HG03064 (cell line): Measurements from ENCODE around the gene SLC20A1.

Source experiments
- ATAC-seq: cut with Tn5 transposase; IDR thresholded peaks from one replicate; pipeline ENCODE4 v1.9.1; 2021; ENCODE audit warnings: low read depth; ENCODE audit not compliant: unreplicated experiment

SLC20A1 gene

GRCh38 chr2:112623913-112624777 lies 21.6 kb upstream of the SLC20A1 start:
- ATAC-seq = peak; percentile 86

DNA sequence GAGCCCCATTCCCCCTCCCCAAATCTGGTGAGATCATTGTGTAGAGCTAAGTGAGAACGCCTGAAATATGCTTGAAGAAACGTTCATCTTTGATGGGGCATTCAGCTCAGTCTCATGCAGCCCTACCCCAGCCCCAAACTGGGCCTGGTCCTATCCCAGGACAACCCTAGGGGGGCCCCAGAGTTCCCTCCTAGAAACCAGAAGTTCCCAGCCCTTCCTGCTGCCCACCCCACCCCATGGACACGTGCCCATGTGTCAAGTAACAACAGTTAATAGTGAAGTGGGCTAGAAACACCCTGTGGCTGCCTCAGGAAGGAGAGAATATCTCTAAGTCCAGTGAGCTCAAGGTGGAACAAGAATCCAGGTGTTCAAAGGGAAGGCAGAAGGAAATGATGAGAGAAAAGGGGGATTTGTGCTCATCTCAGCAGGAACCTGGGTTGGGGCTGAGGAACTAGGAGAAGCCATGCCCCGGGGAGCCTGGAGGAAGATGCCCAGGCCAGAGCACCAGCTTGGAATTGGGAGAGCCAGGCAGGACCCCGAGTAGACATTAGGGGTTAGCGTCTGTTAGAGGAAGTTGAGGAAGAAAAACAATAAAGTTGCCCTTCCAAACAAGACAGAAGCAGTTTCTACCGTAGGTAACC lies 20.1 kb upstream of the SLC20A1 start:
- ATAC-seq = no peak

DNA sequence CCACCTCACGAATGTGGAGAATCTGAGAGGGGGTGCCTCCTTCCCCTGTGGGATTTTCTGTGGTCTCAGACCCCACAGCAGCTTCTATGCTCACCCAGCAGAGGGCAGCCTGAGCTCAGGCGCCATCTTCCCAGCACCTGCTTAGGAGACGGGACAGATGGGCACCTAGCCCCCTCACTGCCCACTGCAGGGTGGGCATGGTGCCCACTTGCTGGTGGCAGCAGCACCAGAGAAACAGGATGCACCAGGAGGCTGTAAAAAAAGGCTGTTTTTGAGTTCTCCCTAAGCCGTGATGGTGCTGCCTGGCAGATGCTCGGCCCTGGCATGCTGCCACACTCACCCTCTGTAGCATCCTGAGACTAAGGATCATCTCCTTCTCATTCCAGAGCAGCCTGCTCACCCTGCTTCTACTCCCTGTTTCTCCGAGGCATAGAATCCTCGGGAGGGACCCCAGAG lies 19.1 kb upstream of the SLC20A1 start:
- no peak for ATAC-seq

- no peak for ATAC-seq
Observed at GRCh38 chr2:112627060-112628040, 18.4 kb upstream of the SLC20A1 start.

DNA sequence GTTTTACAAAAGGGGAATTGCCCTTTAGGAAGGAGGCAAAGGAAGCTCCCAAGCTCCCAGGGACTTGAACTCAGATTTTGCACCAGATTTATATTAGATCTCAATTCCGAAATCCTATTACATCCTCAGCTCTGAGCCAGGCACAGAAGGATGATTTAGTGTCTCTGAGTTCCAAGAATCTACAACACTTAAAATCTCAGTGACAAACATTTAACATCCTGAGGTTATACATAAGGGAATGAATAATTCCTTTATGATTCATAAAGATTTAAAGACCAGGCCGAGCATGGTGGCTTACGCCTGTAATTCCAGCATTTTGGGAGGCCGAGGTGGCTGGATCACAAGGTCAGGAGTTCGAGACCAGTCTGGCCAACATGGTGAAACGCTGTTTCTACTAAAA lies 16.5 kb upstream of the SLC20A1 start:
- ATAC-seq = no peak

DNA sequence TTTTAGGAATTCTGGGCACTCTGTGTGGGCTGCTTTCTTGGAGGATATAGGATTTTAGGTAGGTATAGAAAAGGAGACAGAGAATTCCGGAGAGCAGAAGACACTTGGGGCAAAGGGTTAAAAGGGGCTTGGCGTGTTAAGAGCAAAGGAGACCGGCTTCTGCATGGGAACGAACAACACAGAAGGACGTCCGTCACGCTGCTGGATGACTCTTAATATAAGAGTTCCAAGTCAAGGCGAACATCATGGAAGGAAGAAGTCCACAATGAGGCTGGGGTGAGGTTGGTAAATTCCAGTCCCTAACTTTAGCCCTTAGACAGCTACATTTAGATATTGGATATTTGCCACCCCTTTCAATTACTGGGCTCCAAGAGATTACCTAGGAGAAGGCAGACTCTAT lies 15.9 kb upstream of the SLC20A1 start:
- no peak for ATAC-seq

DNA sequence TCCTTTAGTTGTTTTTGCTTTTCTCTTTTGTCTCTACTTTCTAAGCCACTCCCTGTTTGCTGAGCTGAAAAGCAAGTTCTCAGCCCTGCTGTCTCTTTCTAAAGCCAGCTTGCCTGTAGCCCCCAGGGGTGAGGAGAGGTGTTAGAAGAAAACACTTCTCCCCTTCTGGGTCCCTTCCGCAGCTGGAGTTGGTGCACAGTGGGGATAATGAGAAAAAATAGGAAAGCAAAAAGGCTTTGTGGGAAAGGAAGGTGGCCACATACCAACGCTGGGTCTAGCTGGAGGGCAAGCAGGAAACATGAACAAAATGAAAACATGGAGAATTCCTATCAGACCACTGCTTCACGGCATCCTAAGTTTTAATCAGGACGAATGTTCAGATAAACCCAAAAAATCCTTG lies 15.5 kb upstream of the SLC20A1 start:
- no peak for ATAC-seq

GRCh38 chr2:112633708-112634107 lies 12.0 kb upstream of the SLC20A1 start:
- no peak for ATAC-seq

GRCh38 chr2:112634153-112634873 lies 11.4 kb upstream of the SLC20A1 start:
- no peak for ATAC-seq

- ATAC-seq = no peak
Observed at GRCh38 chr2:112634874-112635157, 10.9 kb upstream of the SLC20A1 start.

GRCh38 chr2:112636605-112637288 lies 9.0 kb upstream of the SLC20A1 start:
- ATAC-seq = peak; percentile 73

GRCh38 chr2:112637289-112637660 lies 8.5 kb upstream of the SLC20A1 start:
- no peak for ATAC-seq

DNA sequence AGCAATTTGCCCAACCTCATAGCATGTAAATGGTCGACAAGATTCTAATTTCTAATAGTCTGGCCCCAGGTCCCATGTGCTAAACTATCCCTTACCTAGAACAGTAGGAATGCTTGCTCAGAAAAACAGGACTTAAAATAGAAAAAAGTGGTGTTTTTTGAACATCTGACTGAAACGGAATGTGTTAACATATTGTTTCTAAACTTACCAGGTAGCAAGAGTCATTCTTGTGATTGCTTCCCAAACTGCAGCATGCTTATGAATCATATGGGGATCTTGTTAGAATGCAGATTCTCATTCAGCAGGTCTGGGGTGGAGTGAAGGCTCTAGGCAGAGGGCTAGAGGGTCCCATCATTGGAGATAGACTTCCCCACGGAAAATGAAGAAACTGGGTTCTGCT lies 5.8 kb upstream of the SLC20A1 start:
- no peak for ATAC-seq

- no peak for ATAC-seq
Observed at GRCh38 chr2:112640467-112640799, 5.3 kb upstream of the SLC20A1 start.

DNA sequence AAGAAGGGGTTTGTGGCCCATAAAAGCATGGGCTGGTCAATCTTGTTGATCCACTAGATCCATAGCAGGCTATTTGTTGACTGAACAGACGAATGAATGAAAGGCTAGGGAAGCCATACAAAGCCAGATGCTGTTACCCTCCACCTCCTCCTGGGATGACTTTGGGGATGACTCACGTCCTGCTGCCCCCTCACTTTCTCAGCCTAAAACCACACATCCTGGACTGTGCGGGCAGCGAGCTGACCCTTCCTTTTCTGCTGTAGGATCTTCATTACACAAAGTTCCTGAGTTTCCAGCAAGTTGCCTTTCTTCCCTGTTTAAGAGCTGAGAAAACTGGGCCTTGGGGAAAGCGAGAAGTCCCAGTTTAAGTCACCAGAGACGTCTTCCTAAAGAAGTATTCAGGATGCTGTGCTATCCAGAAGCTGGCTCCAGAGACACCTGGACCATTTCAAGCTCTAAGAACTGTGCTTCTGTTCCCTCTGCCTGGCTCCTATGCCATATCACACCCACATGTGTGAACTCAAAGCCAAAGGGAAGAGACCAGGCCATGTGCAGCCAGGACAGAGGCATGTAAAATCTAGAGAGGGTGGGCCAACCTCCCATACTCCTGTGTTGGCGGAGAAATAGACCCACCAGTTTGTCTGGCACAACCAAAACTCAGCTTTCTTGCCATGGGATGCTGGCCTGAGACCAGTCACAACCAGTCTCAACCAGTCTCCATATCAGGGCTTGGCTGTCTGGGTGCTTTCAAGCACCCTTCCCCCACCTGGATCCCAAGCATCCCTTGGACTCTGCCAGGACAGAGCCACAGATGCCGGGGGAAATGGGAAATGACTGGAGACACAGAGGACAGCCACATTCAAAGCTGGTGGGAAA lies 4.7 kb upstream of the SLC20A1 start:
- no peak for ATAC-seq

DNA sequence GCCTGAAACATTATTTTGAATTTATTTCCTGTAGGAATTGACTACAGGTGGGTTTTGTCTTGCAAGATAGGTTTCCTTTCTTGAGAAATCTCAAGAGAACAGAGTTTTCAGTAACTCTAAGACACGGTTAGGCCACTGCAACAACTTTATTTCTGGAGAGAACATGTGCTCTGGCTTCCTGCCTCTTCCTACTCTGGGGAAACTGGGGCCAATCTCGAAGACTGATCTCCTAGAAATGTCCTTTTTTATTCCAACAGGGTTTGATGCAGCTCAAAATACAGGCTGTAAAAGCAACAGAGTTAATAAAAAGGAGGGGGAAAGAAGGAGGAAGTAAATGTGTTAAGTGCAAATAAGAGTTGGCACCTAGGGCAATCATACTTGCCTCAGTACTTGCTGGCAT lies 4.0 kb upstream of the SLC20A1 start:
- ATAC-seq = no peak

DNA sequence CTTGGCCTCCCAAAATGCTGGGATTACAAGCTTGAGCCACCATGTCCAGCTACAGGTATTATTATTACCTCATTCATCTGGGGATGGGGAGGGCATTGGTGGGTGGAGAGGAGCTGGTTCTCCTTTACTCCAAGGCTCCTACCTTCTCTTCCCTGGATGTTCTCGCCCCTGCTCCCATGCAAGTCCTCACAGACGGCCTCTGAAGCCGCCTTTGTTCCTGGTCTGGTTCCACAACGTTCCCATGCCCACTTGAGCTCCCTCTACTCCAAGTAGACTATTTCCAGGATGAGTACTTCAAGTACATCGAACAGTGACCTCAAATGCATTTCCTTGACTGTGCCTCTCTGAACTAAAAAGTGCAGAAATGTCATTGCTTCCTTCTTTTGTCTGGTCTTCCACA lies 3.2 kb upstream of the SLC20A1 start:
- no peak for ATAC-seq

GRCh38 chr2:112642966-112643365 lies 2.8 kb upstream of the SLC20A1 start:
- no peak for ATAC-seq

- ATAC-seq = no peak
Observed at GRCh38 chr2:112643488-112643887, 2.3 kb upstream of the SLC20A1 start.
